Activated CD8-positive, alpha-beta memory T cell treated with anti-CD3 and anti-CD28 coated beads for 24 hours (primary cell): ENCODE results near the gene SYT6.

ENCODE experiments used
- DNase-seq: peaks from one replicate; pipeline ENCODE4 v3.0.0-alpha.2; 2020

The SYT6 gene

GRCh38 chr1:114116086-114116485 lies 37.6 kb downstream of the SYT6 start:
- DNase-seq, result no peak

- DNase-seq, result no peak
Observed at GRCh38 chr1:114114185-114115094, 39.2 kb downstream of the SYT6 start.

- no peak for DNase-seq
Observed at GRCh38 chr1:114113411-114114184, 40.1 kb downstream of the SYT6 start.

- DNase-seq, result no peak
Observed at GRCh38 chr1:114112775-114113174, 40.9 kb downstream of the SYT6 start.

GRCh38 chr1:114111731-114112641 lies 41.7 kb downstream of the SYT6 start:
- no peak for DNase-seq

GRCh38 chr1:114109981-114110380 lies 43.7 kb downstream of the SYT6 start:
- no peak for DNase-seq

- DNase-seq, result no peak
Observed at GRCh38 chr1:114108751-114109255, 44.9 kb downstream of the SYT6 start.

- DNase-seq, result no peak
Observed at GRCh38 chr1:114107474-114108435, 45.9 kb downstream of the SYT6 start.

- no peak for DNase-seq
Observed at GRCh38 chr1:114105421-114105979, 48.2 kb downstream of the SYT6 start.

- DNase-seq, result no peak
Observed at GRCh38 chr1:114104949-114105348, 48.7 kb downstream of the SYT6 start.

GRCh38 chr1:114103992-114104391 lies 49.7 kb downstream of the SYT6 start:
- DNase-seq, result no peak

GRCh38 chr1:114102136-114102535 lies 51.5 kb downstream of the SYT6 start:
- DNase-seq, result no peak

- no peak for DNase-seq
Observed at GRCh38 chr1:114100148-114100547, 53.5 kb downstream of the SYT6 start.

GRCh38 chr1:114099268-114099667 lies 54.4 kb downstream of the SYT6 start:
- DNase-seq, result no peak

- no peak for DNase-seq
Observed at GRCh38 chr1:114097109-114097508, 56.6 kb downstream of the SYT6 start.

GRCh38 chr1:114094675-114095074 lies 59.0 kb downstream of the SYT6 start:
- no peak for DNase-seq

GRCh38 chr1:114094363-114094634 lies 59.4 kb downstream of the SYT6 start:
- no peak for DNase-seq

- no peak for DNase-seq
Observed at GRCh38 chr1:114093624-114094362, 59.9 kb downstream of the SYT6 start.

- no peak for DNase-seq
Observed at GRCh38 chr1:114092186-114093062, 61.2 kb downstream of the SYT6 start.

GRCh38 chr1:114091711-114092110 lies 62.0 kb downstream of the SYT6 start:
- no peak for DNase-seq
